Right kidney (tissue), 1 donor: ENCODE results near the gene PEX11B.

Source experiments
- DNase-seq: peaks from one replicate; pipeline ENCODE4 v3.0.0-alpha.2; 2016

The PEX11B gene

DNA sequence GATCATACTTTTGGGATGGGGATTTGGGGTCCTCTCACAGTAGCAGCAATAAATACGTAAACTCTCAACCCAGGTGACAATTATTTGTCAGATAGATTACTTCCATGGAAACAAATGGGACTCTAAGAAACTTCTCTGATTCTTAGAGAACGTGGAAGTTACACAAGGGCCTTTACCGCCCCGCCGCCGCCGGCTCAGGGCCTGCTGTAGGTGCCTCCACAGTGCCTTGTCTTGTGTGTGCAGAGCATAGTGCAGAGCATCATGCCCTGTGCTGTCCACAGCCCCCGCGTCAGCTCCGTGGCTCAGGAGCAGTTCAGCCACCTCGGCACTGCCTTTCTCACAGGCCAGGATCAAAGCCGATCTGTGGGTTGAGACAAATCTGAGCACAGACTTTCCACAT is 43.9 kb downstream of the PEX11B start:
- DNase-seq = no peak

DNA sequence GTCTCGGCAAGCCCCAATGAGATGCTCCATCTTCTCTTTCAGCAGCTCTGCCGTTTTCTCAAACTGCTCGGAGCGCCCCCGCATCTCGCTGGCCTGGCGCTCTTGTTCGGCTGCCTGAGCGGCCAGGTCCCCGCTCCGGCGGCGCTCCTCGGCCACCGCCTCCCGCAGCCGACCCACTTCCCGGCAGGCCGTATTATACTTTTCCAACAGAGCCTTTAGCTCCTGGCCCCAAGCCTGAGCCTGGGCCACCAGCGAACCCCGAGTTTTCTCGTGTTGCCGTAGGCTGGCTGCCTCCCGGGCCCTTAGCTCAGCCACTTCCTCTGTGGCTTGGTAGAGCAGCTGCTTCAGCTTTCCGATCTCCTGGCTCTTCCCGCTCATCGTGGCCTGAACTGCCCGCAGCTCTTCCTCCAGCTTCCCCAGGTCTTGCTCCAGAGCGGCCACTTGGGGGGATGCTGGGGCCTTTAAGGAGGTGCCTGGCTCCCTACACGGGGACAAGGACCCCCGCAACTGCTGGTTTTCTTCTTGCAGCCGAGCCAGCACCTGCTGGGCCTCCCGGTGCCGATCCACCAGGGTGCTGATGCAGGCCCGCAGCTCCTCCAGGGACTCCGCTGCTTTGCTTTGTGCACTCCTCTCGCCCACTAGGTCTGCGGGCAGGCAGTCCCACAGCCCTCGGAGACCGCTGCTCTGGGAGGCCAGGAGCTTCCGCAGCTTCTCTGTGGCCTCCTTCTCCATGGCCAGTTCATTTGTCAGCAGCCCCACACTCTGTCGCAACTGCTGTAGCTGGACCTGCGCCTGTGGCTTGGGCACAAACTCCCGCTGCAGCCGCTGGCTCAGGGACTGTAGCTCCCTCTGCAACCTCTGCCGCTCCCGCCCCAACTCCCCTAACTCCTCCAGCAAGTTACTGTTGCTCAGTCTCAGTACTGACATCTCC is 46.3 kb downstream of the PEX11B start:
- DNase-seq = peak; percentile 92

DNA sequence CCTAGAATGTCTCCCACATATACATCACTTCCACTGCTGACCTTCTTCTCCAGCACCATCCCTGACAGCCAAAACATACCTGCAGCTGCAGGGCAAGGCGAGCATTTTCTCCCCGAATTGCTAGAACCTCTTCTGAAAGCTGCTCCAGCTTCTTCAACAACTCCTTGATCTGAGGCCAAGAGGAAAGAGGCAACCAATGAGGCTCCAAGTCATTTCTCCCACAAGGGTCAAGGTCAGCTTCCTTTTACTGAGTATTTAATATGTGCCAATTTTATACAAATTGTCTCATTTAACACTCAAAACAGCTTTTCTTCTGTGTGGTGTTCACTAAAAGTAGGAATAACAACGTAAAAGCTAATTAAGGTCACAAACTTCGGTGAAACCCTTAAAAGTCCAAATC is 50.3 kb downstream of the PEX11B start:
- no peak for DNase-seq

DNA sequence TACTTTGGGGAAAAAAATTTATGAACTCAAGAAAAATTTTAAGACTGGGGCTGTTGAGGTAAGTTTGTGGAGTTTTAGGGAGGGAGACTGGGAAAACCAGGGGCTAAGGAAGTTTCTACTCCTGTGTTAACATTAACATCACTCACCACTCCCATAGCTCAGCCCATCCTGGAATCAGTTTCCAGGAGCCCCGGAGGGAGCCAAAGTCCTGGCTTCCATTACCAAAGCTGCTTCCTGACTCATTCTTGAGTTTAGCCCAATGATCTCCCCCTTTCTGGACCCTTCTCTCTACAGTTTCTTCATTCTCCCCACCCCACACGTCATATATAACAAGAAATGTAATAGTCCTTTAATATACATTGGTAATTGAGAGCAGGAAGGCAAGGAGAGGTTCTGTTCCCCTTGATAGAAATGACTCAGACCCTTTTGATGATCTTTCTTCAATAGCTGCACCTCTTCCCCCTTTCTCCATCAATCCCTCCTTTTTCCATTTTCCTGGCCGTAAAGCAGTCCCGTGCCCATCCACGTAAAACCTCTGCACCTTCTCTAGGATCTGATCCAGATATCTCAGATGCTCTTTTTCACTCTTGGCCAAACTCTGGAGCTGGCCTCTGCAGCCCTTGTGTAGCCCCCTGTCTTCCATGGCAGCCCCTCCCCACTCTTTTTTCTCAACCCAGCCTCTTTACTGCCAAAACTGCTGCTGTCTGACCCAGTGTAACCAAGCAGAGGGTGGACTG is 55.1 kb downstream of the PEX11B start:
- DNase-seq = no peak
